HG03097 (cell line): ENCODE measurements around the gene HOXA9.

Experiments
- ATAC-seq: cut with Tn5 transposase; IDR thresholded peaks from one replicate; pipeline ENCODE4 v1.9.1; 2021; ENCODE audit not compliant: unreplicated experiment, low FRiP score

Gene HOXA9

DNA sequence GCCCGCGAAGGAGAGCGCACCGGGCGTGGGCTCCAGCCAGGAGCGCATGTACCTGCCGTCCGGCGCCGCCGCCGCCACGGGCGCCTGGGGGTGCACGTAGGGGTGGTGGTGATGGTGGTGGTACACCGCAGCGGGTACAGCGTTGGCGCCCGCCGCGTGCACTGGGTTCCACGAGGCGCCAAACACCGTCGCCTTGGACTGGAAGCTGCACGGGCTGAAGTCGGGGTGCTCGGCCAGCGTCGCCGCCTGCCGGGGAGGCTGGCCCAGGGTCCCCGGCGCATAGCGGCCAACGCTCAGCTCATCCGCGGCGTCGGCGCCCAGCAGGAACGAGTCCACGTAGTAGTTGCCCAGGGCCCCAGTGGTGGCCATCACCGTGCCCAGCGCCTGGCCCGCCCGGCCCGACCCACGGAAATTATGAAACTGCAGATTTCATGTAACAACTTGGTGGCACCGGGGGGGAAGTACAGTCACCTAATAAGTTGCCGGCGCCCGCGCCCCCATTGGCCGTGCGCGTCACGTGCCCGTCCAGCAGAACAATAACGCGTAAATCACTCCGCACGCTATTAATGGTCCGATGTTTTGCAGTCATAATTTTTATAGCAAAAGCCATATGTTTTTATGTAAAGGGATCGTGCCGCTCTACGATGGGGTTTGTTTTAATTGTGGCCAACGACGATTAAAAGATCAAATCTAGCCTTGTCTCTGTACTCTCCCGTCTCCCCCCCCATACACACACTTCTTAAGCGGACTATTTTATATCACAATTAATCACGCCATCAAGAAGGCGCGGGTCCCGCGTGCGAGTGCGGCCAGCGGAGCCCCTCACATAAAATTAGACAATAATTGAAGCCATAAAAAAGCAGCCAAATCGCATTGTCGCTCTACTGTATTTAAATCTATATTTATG is at the start of gene HOXA9:
Gene HOXA9, minus strand, starts transcription at position 449 of the 907 bp plus-strand sequence. Its CDS starts 80 bp downstream, at position 369.
- no peak for ATAC-seq

GRCh38 chr7:27214239-27214950 is 49.1 kb upstream of the HOXA9 start:
- no peak for ATAC-seq

GRCh38 chr7:27213433-27214238 is 48.3 kb upstream of the HOXA9 start:
- no peak for ATAC-seq

GRCh38 chr7:27212497-27213432 is 47.4 kb upstream of the HOXA9 start:
- no peak for ATAC-seq

GRCh38 chr7:27211764-27212204 is 46.4 kb upstream of the HOXA9 start:
- no peak for ATAC-seq

GRCh38 chr7:27211084-27211446 is 45.7 kb upstream of the HOXA9 start:
- no peak for ATAC-seq

- no peak for ATAC-seq
Measured at GRCh38 chr7:27210441-27211083, 45.2 kb upstream of the HOXA9 start.

DNA sequence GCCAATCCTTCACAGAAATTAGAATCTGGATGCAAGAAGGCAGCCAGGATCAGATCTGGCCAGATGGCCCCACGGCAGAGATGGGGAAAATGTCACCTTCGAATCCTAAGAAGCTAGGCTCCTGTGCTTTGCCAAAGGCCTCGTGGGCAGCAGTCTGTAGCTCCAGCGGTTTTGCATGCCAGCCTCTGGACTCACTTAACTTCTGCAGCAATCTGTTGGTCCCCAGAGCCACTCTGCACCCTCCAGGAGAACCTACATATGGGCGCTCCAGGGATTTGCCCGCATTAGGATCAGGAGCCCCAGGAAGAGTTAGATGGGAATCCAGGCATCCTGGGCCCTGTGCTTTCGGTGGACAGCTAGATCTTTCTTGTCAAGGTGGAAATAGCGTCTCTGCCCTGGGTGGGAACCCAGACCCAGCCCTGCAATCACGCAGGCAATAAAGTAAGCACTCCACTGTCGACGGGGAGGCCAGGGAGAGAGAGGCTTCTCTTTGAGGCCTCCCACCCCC is 44.6 kb upstream of the HOXA9 start:
- no peak for ATAC-seq

DNA sequence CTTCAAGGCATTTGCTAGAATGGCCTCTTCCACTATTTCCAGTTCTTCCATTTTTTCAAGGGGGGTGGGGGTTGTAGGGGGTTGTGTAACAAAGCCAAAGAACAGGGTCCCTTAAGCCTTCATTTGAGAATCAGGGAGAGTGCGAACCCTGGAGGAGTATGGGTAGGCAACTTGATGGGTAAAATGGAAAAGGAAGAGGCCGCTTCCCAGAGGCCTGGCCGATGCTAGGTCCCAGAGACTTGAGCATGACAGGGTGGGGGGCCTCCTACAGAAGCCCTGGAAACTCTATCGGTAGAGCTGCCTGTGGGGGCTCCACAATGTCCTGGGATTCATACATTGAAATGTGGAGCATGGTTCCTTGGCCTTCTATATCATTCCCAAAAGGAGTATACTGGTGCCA is 43.7 kb upstream of the HOXA9 start:
- no peak for ATAC-seq

GRCh38 chr7:27207348-27207985 is 42.1 kb upstream of the HOXA9 start:
- no peak for ATAC-seq

DNA sequence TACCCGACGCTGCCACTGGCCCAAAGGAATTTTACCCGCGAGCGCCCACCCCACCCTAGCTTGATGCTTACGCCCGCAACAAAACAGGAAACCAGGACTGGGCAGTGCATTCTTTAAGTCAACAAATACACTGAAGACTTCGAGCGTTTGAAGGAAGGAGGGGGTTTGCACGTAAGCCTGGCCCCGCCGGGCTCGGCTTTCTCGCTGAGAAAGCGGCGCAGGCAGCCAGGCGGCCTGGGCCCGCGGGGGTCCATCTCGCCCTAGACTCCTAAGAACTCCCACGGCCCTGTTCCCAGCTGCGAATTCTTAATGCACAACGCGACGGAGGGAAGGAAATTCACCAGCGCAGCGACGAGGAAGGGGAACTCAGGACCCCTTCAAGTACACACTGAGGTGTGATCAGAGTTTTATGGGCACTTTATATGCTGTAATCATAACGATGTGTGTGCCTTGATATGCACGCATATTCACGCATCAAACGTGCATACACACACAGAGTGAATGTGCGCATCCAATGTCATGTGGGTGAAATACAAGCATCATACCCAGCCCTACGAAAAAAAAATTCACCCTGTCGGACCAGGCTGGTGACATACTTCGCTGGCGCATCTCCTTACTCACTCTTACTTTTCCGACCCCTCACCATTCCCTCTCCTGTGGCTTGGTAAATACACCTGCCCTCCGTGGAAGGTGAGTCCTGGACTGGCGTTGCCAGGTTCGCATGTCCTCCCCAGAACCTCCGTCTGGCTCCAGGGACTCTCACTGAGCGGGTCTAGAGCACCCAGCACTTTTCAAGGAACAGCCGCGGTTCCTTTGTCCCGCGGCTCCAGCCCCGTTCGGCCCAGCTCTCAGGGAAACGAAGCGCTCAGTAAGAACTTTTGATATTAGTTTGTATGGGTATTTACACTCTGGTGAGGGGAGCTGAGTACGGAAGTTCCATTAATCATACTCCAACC is 40.3 kb upstream of the HOXA9 start:
- ATAC-seq = no peak

DNA sequence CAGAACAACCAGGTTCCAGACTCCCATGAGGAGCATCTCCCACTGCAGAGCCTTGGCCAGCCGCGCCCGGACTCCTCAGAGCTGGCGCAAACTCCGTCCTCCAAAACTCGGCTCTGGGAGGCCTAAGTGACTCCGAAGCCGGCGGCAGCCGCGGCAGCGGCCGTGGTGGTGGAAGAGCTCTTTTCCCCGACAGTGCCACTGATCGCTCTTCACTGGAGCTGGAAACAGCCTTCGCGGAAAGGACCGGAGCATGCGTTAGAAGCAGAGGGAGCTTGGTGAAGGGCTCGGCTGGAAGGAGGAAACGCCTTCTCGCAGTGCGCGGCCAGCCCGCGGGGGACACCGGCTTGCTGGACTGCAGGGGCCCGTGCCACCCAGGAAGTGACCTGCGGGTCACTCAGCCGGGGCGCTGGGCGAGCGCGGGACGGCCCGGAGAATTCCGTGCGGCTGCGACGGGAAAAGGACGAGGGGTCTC is 39.5 kb upstream of the HOXA9 start:
- no peak for ATAC-seq

GRCh38 chr7:27203964-27204594 is 38.7 kb upstream of the HOXA9 start:
- ATAC-seq = no peak

GRCh38 chr7:27203365-27203953 is 38.1 kb upstream of the HOXA9 start:
- ATAC-seq = no peak

- ATAC-seq = no peak
Measured at GRCh38 chr7:27202862-27203134, 37.5 kb upstream of the HOXA9 start.

GRCh38 chr7:27202018-27202861 is 36.9 kb upstream of the HOXA9 start:
- no peak for ATAC-seq
